HepG2 (cell line): ENCODE measurements around the gene ABHD6. TPM values are rescaled to one million over a fixed set of nuclear protein-coding genes. Genes with fewer than 3 reads are reported as not detected.

ENCODE experiments used
- AGO2 ChIP-seq: fragments of 200-400 bp; formaldehyde crosslinking; optimal IDR thresholded peaks from 2 replicates; pipeline ENCODE3; 2017; ENCODE audit warnings: mild to moderate bottlenecking, low read depth, low read length, moderate library complexity
- ARNTL ChIP-seq: sonication (generic); formaldehyde crosslinking; IDR thresholded peaks from 2 replicates; pipeline ENCODE4 v1.4.0; 2020; ENCODE audit warnings: mild to moderate bottlenecking, missing genetic modification reagents
- ASH2L ChIP-seq: fragments of 300-600, 200-600 bp; sonication (generic); IDR thresholded peaks from 2 replicates; pipeline ENCODE4 v1.7.0; 2017; ENCODE audit warnings: low read depth, mild to moderate bottlenecking, moderate library complexity, mixed read lengths, low read length; ENCODE audit not compliant: insufficient read length
- ELF3 ChIP-seq: IDR thresholded peaks from 2 replicates; pipeline ENCODE4 v1.6.1; 2016; ENCODE audit warnings: missing genetic modification reagents, missing compliant biosample characterization
- EP300 ChIP-seq, 3 experiments: sonication (generic) in 1 of 3; formaldehyde crosslinking in 1 of 3; IDR thresholded peaks; 2 replicates each; pipeline versions ENCODE4 v1.5.1 to v1.6.1; 2011 to 2020; ENCODE audit warnings: low read depth in 2 of 3, low read length in 2 of 3, borderline replicate concordance in 1 of 3, improper control_type of control experiment in 1 of 3, mild to moderate bottlenecking in 1 of 3, missing genetic modification reagents in 1 of 3, moderate library complexity in 1 of 3
- FOXP1 ChIP-seq, 2 experiments: fragments of 450-650 bp in 1 of 2; IDR thresholded peaks; 2 replicates each; pipeline ENCODE4 v1.6.1; 2017 to 2018; ENCODE audit warnings: antibody characterized with exemption in 1 of 2
- HOXD1 ChIP-seq: sonication (generic); formaldehyde crosslinking; IDR thresholded peaks from 2 replicates; pipeline ENCODE4 v1.5.0; 2020; ENCODE audit warnings: missing genetic modification reagents
- JARID2 ChIP-seq: sonication (generic); formaldehyde crosslinking; IDR thresholded peaks from 2 replicates; pipeline ENCODE4 v1.8.1; 2023; ENCODE audit warnings: missing genetic modification reagents, inconsistent platforms; ENCODE audit not compliant: insufficient replicate concordance
- MAZ ChIP-seq, 2 experiments: sonication (generic) in 1 of 2; formaldehyde crosslinking in 1 of 2; IDR thresholded peaks; 2 replicates each; pipeline versions ENCODE4 v1.5.0 to v1.6.1; 2012 to 2020; ENCODE audit warnings: low read depth in 2 of 2, mild to moderate bottlenecking in 2 of 2, borderline replicate concordance in 1 of 2, improper control_type of control experiment in 1 of 2, low read length in 1 of 2, missing genetic modification reagents in 1 of 2, moderate library complexity in 1 of 2
- MIER3 ChIP-seq: IDR thresholded peaks from 2 replicates; pipeline ENCODE4 v1.6.1; 2016; ENCODE audit warnings: missing compliant biosample characterization, borderline replicate concordance
- RAD51 ChIP-seq: fragments of 450-650 bp; IDR thresholded peaks from 2 replicates; pipeline ENCODE4 v1.6.1; 2016; ENCODE audit warnings: borderline replicate concordance
- RFX5 ChIP-seq: IDR thresholded peaks from 2 replicates; pipeline ENCODE4 v1.6.1; 2011; ENCODE audit warnings: low read depth, low read length, improper control_type of control experiment
- TARDBP ChIP-seq: sonication (generic); formaldehyde crosslinking; IDR thresholded peaks from 2 replicates; pipeline ENCODE4 v1.8.0; 2022; ENCODE audit warnings: mild to moderate bottlenecking, missing genetic modification reagents
- TCF7 ChIP-seq: sonication (generic); IDR thresholded peaks from 2 replicates; pipeline ENCODE4 v1.6.1; 2016; ENCODE audit warnings: antibody characterized with exemption, low read depth
- ZC3H13 ChIP-seq: sonication (generic); formaldehyde crosslinking; IDR thresholded peaks from 2 replicates; pipeline ENCODE4 v1.8.1; 2023; ENCODE audit warnings: mild to moderate bottlenecking, missing genetic modification reagents, moderate library complexity
- ZMYM4 ChIP-seq: sonication (generic); formaldehyde crosslinking; IDR thresholded peaks from 2 replicates; pipeline ENCODE4 v1.8.1; 2023; ENCODE audit warnings: mild to moderate bottlenecking, missing genetic modification reagents
- ZNF124 ChIP-seq: sonication (generic); formaldehyde crosslinking; IDR thresholded peaks from 2 replicates; pipeline ENCODE4 v1.4.0; 2020; ENCODE audit warnings: missing genetic modification reagents
- ZNF557 ChIP-seq: sonication (generic); formaldehyde crosslinking; IDR thresholded peaks from 2 replicates; pipeline ENCODE4 v1.4.0; 2020; ENCODE audit warnings: missing genetic modification reagents
- ZNF607 ChIP-seq: sonication (generic); formaldehyde crosslinking; IDR thresholded peaks from 2 replicates; pipeline ENCODE4 v1.5.1; 2020; ENCODE audit warnings: missing genetic modification reagents, mild to moderate bottlenecking, borderline replicate concordance
- ZNF768 ChIP-seq: sonication (generic); formaldehyde crosslinking; IDR thresholded peaks from 2 replicates; pipeline ENCODE4 v1.4.0; 2020; ENCODE audit warnings: missing genetic modification reagents
- ZSCAN21 ChIP-seq: sonication (generic); formaldehyde crosslinking; IDR thresholded peaks from 2 replicates; pipeline ENCODE4 v1.8.0; 2022; ENCODE audit warnings: mild to moderate bottlenecking, missing genetic modification reagents, moderate library complexity, borderline replicate concordance
- ZSCAN29 ChIP-seq: sonication (generic); formaldehyde crosslinking; conservative IDR thresholded peaks from 2 replicates; pipeline ENCODE4 v1.4.0; 2020; ENCODE audit warnings: mild to moderate bottlenecking, missing genetic modification reagents
- polyA plus RNA-seq, 8 experiments: library from polyadenylated mRNA; depleted of rRNA in 3 of 8; stranded (reverse) in 7 of 8; unstranded in 1 of 8; fragments of >200 nt; fragmentation: Illumina TruSeq in 4 of 8; extraction: Trizol in 4 of 8; gene quantifications; 2 replicates each; pipeline versions ENCODE4 v1.2.1 to v1.2.3, GENCODE V29; 2011 to 2016; ENCODE audit warnings: low read depth in 4 of 8, missing spikeins in 1 of 8, mixed read lengths in 1 of 8; ENCODE audit not compliant: insufficient read depth in 1 of 8
- total RNA-seq, 5 experiments: library from RNA; depleted of rRNA; stranded (reverse); fragments of >200 nt; fragmentation: Illumina TruSeq; extraction: Trizol; gene quantifications; 2 replicates each; pipeline ENCODE4 v1.2.3, GENCODE V29; 2016; ENCODE audit warnings: low read depth in 1 of 5
- TF ChIP-seq, protein P1 (sequence below): sonication (generic); formaldehyde crosslinking; IDR thresholded peaks from 2 replicates; pipeline ENCODE4 v1.4.0; 2020; ENCODE audit warnings: mild to moderate bottlenecking, missing genetic modification reagents
- TF ChIP-seq, protein P2 (sequence below): sonication (generic); formaldehyde crosslinking; IDR thresholded peaks from 2 replicates; pipeline ENCODE4 v1.8.1; 2023; ENCODE audit warnings: mild to moderate bottlenecking, missing genetic modification reagents
- TF ChIP-seq, protein P3 (sequence below): sonication (generic); formaldehyde crosslinking; IDR thresholded peaks from 2 replicates; pipeline ENCODE4 v1.5.0; 2020; ENCODE audit warnings: mild to moderate bottlenecking, low read depth, missing genetic modification reagents, borderline replicate concordance
- TF ChIP-seq, protein P4 (sequence below): sonication (generic); formaldehyde crosslinking; IDR thresholded peaks from 2 replicates; pipeline ENCODE4 v1.5.0; 2020; ENCODE audit warnings: missing genetic modification reagents, mild to moderate bottlenecking, borderline replicate concordance

ABHD6 gene
- total and polyA plus RNA-seq, 2 of the 13 experiments (the other 11 are each of a cell fraction or from before 2014, with no cell fraction given): 9.0 to 17.2 TPM

DNA sequence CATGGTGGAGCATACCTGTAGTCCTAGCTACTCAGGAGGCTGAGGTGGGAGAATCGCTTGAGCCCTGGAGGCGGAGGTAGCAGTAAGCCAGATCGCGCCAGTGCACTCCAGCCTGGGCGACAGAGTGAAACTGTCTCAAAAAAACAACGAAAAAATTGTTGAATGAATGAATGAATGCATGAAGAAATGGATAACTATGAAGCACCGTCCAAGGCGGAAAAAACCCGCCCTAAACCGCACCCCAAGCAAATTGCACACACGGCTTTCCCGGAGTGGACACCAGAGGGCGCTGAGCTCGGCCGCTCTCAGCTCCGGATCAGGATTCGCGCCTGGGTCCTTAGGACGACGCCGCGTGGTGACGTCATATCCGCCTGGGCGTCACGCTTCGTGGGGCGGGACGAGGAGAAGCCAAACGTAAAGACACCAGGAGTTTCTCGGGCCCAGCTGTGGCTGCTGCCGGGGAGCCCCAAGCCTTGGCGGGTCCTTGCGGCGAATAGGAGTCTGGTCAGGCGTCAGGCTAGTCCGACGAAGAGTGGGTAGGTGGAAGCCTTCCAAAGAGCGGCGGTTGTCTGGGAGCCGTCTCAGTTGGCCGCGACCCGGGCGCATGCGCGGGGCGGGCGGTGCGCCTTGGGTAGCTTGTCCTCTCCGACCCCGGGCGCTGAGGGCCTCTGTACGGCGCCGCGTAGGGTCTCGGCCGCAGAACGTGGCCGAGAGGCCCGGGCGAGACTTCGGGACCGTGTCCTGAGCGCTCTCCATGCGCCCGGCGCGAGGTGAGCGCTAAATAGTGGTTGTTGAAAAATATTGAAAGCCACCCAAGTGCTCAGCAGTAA is 68.5 kb downstream of the ABHD6 start, which contains the start of the genes HTD2 and RPP14 (continued):
- TF ChIP-seq ASH2L: peak; percentile 96
- TF ChIP-seq RAD51: no peak
- TF ChIP-seq ZNF607: peak; percentile 92; the same call in 1 of the 2 replicates
- no peak for TF ChIP-seq ZC3H13 (CRISPR knock-in tag)
- TF ChIP-seq HOXD1 (CRISPR knock-in tag): no peak; the same call in 1 of the 2 replicates
- 0 out of 2 replicates have a peak, but pooled peaks have one; percentile 23 for TF ChIP-seq MAZ (IDR thresholded peaks at IDR 0.05; ENCODE audit: borderline replicate concordance, low read depth, low read length)
- TF ChIP-seq MAZ (CRISPR knock-in tag; IDR thresholded peaks at IDR 0.05; ENCODE audit: low read depth): no peak
- TF ChIP-seq, protein P1, sequence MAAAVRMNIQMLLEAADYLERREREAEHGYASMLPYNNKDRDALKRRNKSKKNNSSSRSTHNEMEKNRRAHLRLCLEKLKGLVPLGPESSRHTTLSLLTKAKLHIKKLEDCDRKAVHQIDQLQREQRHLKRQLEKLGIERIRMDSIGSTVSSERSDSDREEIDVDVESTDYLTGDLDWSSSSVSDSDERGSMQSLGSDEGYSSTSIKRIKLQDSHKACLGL (CRISPR knock-in tag): peak; percentile 59; the same call in 1 of the 2 replicates
- TF ChIP-seq, protein P2, sequence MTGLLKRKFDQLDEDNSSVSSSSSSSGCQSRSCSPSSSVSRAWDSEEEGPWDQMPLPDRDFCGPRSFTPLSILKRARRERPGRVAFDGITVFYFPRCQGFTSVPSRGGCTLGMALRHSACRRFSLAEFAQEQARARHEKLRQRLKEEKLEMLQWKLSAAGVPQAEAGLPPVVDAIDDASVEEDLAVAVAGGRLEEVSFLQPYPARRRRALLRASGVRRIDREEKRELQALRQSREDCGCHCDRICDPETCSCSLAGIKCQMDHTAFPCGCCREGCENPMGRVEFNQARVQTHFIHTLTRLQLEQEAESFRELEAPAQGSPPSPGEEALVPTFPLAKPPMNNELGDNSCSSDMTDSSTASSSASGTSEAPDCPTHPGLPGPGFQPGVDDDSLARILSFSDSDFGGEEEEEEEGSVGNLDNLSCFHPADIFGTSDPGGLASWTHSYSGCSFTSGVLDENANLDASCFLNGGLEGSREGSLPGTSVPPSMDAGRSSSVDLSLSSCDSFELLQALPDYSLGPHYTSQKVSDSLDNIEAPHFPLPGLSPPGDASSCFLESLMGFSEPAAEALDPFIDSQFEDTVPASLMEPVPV (CRISPR knock-in tag): peak; percentile 46; the same call in 1 of the 2 replicates
- no peak for TF ChIP-seq ARNTL
- no peak for TF ChIP-seq JARID2
- TF ChIP-seq ZNF768 (CRISPR knock-in tag): peak; percentile 63; the same call in 1 of the 2 replicates
- peak; percentile 78; the same call in 1 of the 2 replicates for TF ChIP-seq RFX5
- TF ChIP-seq ELF3 (CRISPR knock-in tag): peak; percentile 84
- TF ChIP-seq FOXP1 (IDR thresholded peaks at IDR 0.05): no peak
- TF ChIP-seq FOXP1 (CRISPR knock-in tag; IDR thresholded peaks at IDR 0.05): no peak; the same call in 1 of the 2 replicates
- peak; percentile 78 for TF ChIP-seq AGO2
- TF ChIP-seq ZSCAN29: peak; percentile 100
- TF ChIP-seq, protein P3, sequence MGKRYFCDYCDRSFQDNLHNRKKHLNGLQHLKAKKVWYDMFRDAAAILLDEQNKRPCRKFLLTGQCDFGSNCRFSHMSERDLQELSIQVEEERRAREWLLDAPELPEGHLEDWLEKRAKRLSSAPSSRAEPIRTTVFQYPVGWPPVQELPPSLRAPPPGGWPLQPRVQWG (CRISPR knock-in tag): no peak
- TF ChIP-seq EP300 (IDR thresholded peaks at IDR 0.05; ENCODE audit: low read depth in 2 of 2, low read length in 2 of 2): peak in 1 of 2 experiments; percentile 26; a peak in 1 of 4 replicates
- 0 out of 2 replicates have a peak, but pooled peaks have one; percentile 36 for TF ChIP-seq EP300 (CRISPR knock-in tag; IDR thresholded peaks at IDR 0.05; ENCODE audit: borderline replicate concordance)
- TF ChIP-seq ZSCAN21: no peak
- TF ChIP-seq TCF7: no peak
- TF ChIP-seq TARDBP (CRISPR knock-in tag): peak; percentile 92
- peak; percentile 92 for TF ChIP-seq MIER3 (CRISPR knock-in tag)
- no peak for TF ChIP-seq ZNF557
- peak; percentile 95 for TF ChIP-seq ZMYM4 (CRISPR knock-in tag)
- TF ChIP-seq, protein P4, sequence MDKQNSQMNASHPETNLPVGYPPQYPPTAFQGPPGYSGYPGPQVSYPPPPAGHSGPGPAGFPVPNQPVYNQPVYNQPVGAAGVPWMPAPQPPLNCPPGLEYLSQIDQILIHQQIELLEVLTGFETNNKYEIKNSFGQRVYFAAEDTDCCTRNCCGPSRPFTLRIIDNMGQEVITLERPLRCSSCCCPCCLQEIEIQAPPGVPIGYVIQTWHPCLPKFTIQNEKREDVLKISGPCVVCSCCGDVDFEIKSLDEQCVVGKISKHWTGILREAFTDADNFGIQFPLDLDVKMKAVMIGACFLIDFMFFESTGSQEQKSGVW (CRISPR knock-in tag): no peak
- no peak for TF ChIP-seq ZNF124 (CRISPR knock-in tag)
